ENCODE results near the gene BHMT.

Gene BHMT

GRCh38 chr5:79076819-79077218 is 34.8 kb upstream of the BHMT start:
- no peak for DNase-seq (ENCODE audit: insufficient read length, low spot score)
- TF ChIP-seq CTCF (IDR thresholded peaks at IDR 0.05; ENCODE audit: insufficient read depth, missing control alignments) = no peak
- FAIRE-seq = no peak

GRCh38 chr5:79077680-79078365 is 33.8 kb upstream of the BHMT start:
- TF ChIP-seq CTCF (IDR thresholded peaks at IDR 0.05; ENCODE audit: insufficient read depth, missing control alignments) = no peak
- no peak for FAIRE-seq
- DNase-seq (ENCODE audit: insufficient read length, low spot score) = no peak

- TF ChIP-seq CTCF (IDR thresholded peaks at IDR 0.05; ENCODE audit: insufficient read depth, missing control alignments) = no peak
- DNase-seq (ENCODE audit: insufficient read length, low spot score) = no peak
These were observed 30.8 kb upstream of the BHMT start for GRCh38 chr5:79080804-79081203.

GRCh38 chr5:79081779-79082178 is 29.8 kb upstream of the BHMT start:
- FAIRE-seq (no peak), DNase-seq (ENCODE audit: insufficient read length, low spot score) (no peak)
- no peak for TF ChIP-seq CTCF (IDR thresholded peaks at IDR 0.05; ENCODE audit: insufficient read depth, missing control alignments)

More at GRCh38 chr5:79080804-79081203, 30.8 kb upstream of the BHMT start:
- no peak for FAIRE-seq

GRCh38 chr5:79086116-79086515 is 25.5 kb upstream of the BHMT start:
- no peak for TF ChIP-seq CTCF (IDR thresholded peaks at IDR 0.05; ENCODE audit: insufficient read depth, missing control alignments)
- DNase-seq (ENCODE audit: insufficient read length, low spot score) (no peak), FAIRE-seq (no peak)

- DNase-seq (ENCODE audit: insufficient read length, low spot score) (no peak), FAIRE-seq (no peak)
- TF ChIP-seq CTCF (IDR thresholded peaks at IDR 0.05; ENCODE audit: insufficient read depth, missing control alignments) = no peak
These were observed 23.1 kb upstream of the BHMT start for GRCh38 chr5:79088507-79088906.

- TF ChIP-seq CTCF (IDR thresholded peaks at IDR 0.05; ENCODE audit: insufficient read depth, missing control alignments) = no peak
- no peak for DNase-seq (ENCODE audit: insufficient read length, low spot score)
- FAIRE-seq = no peak
These were observed 20.5 kb upstream of the BHMT start for GRCh38 chr5:79091064-79091463.

All from D721Med (cell line).